Measurements from ENCODE around the gene SLC66A2.

DNA sequence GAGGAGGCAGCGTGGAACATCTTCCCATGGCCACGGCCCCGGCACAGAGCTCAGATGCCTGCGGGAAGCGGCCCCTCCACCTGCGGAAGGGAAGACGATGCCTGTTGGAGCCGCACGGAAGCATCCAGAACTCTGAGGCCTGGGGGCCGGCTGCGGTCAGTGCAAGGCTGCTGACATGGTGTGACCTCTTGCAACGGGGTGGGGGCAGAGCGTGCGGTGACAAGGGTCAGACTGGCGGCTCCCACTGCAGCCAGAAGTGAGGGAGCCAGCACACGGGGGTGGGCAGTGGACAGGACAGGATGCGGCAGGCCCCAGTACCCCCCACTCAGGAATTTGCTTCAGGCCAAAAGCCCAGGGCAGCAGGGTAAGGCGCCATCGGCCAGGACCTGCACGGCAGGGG lies 48.8 kb downstream of the SLC66A2 start:
- TF ChIP-seq, protein P1, sequence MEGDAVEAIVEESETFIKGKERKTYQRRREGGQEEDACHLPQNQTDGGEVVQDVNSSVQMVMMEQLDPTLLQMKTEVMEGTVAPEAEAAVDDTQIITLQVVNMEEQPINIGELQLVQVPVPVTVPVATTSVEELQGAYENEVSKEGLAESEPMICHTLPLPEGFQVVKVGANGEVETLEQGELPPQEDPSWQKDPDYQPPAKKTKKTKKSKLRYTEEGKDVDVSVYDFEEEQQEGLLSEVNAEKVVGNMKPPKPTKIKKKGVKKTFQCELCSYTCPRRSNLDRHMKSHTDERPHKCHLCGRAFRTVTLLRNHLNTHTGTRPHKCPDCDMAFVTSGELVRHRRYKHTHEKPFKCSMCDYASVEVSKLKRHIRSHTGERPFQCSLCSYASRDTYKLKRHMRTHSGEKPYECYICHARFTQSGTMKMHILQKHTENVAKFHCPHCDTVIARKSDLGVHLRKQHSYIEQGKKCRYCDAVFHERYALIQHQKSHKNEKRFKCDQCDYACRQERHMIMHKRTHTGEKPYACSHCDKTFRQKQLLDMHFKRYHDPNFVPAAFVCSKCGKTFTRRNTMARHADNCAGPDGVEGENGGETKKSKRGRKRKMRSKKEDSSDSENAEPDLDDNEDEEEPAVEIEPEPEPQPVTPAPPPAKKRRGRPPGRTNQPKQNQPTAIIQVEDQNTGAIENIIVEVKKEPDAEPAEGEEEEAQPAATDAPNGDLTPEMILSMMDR (IDR thresholded peaks at IDR 0.05; ENCODE audit: insufficient read depth, low read length, poor library complexity, severe bottlenecking), result no peak
- no peak for TF ChIP-seq EZH2phosphoT487 (conservative IDR thresholded peaks at IDR 0.05; ENCODE audit: low read length)

Data from SU-DHL-6 (cell line).